Motor neuron (in vitro differentiated cells): ENCODE data around the gene BRI3. TPM values are rescaled to one million over a fixed set of nuclear protein-coding genes. Genes with fewer than 3 reads are reported as not detected.
"Not testable (repeated sequence)": the region's sequence is repeated elsewhere in the genome, so short reads cannot be mapped to it uniquely, and the experiment has no call there.

Source experiments
- ATAC-seq, 8 experiments: fragments of 200-7000 bp; cut with Tn5 transposase; replicated peaks in 6 of 8; 2 replicates each; pipeline ENCODE4 v1.8.0; 2021; ENCODE audit warnings: mild to moderate bottlenecking in 8 of 8, moderate library complexity in 8 of 8
- H3K27ac ChIP-seq, 2 donors: fragments of 250-450 bp; sonication (Bioruptor Pico); 2 replicates each; pipeline ENCODE4 v1.9.0; 2021; ENCODE audit warnings: antibody characterized with exemption in 2 of 2, mild to moderate bottlenecking in 2 of 2, moderate library complexity in 1 of 2
- H3K4me1 ChIP-seq, 2 donors: fragments of 250-450 bp; sonication (Bioruptor Pico); replicated peaks in 1 of 2; 2 replicates each; pipeline ENCODE4 v1.6.1; 2021; ENCODE audit warnings: antibody characterized with exemption in 2 of 2, mild to moderate bottlenecking in 2 of 2, moderate library complexity in 1 of 2
- H3K4me3 ChIP-seq, 5 donors: fragments of 250-450 bp; sonication (Bioruptor Pico); 2 replicates each; pipeline ENCODE4 v1.9.0; 2021; ENCODE audit warnings: antibody characterized with exemption in 5 of 5, mild to moderate bottlenecking in 5 of 5, moderate library complexity in 4 of 5
- WGBS, 10 experiments: fragments of 450-650 bp; shearing (Covaris generic); methylation state at CpG; one replicate each; pipeline ENCODE4 v1.0.0; 2022; 5-methylcytosine and 5-hydroxymethylcytosine counted together
- in situ Hi-C, 9 experiments: fragments of 400-800 bp; cut with MboI; loops; one replicate each; pipeline ENCODE4 v1.15.0; 2021; ENCODE audit warnings: low sequenced_read_pairs in 9 of 9, low pct_unique_long_range_greater_than_20kb in 2 of 9; ENCODE audit not compliant: unreplicated experiment in 9 of 9
- total RNA-seq, 8 experiments: library from RNA; unstranded; fragments of 300-600 nt; gene quantifications; 2 replicates each; pipeline versions ENCODE4 v1.2.3 to v1.2.4, GENCODE V29; 2022

Gene BRI3
- total RNA-seq, 8 experiments from 2014 or later = 48.7 to 99.2 (median 70.5) TPM

GRCh38 chr7:98309566-98309965, 28.1 kb downstream of the BRI3 start:
- Histone ChIP-seq H3K27ac (no peak overlapping the region), H3K4me1 (no peaks in the 10 kb centered on the region), H3K4me3 (no peak overlapping the region)
- ATAC-seq = no peak
- in situ Hi-C loops = loop anchor here in 3 of 9 experiments (25.0 kb wide), 2 partner anchors 103 to 528 kb away; partner anchors contain the start of gene BAIAP2L1 (in 1 of the 3)
- WGBS, 10 experiments = 85 to 100% (median 90%) methylated on average over 2 to 5 of the region's 8 CpGs; no CpG with 5 or more reads in 4 of the 10 experiments

DNA sequence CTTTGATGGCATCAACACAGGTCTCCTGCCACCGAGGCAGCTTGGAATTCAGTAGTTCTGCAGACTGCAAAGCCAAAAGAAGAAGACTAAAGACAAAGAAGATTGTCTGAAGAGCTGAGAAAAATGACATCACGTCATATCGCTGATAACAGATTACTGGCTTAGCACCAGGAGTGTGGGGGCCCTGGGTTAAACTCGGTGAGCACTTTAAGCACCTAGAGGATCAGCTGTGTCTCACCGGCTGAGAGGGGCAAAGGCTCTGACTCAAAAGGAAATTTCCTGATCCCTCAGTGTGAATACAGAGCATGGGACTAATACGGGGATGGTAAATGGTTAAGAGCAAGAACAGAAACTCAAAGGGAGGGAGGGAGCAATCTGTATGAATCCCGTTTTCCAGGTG, 30.7 kb downstream of the BRI3 start:
- in situ Hi-C loops = loop anchor here in 3 of 9 experiments (25.0 kb wide), 2 partner anchors 100 to 525 kb away; partner anchors contain the start of gene BAIAP2L1 (in 1 of the 3)

GRCh38 chr7:98314469-98314868, 33.0 kb downstream of the BRI3 start:
- peak in 1 of 8 experiments; percentile 37 for ATAC-seq
- Histone ChIP-seq H3K27ac (no peak overlapping the region), H3K4me3 (no peak overlapping the region), H3K4me1 (no peaks in the 10 kb centered on the region)
- in situ Hi-C loops = loop anchor here in 3 of 9 experiments (25.0 kb wide), 2 partner anchors 98 to 523 kb away; partner anchors contain the start of gene BAIAP2L1 (in 1 of the 3)
- 20 to 100% (median 83%) methylated on average over 1 to 8 of the region's 11 CpGs; no CpG with 5 or more reads in 2 of the 10 experiments for WGBS, 10 experiments

More for the DNA sequence above, 30.7 kb downstream of the BRI3 start:
- no peak for ATAC-seq
- H3K27ac ChIP-seq = no peak overlapping the region
- WGBS, 10 experiments = 41 to 96% (median 76%) methylated on average over 1 to 6 of the region's 7 CpGs; no CpG with 5 or more reads in 4 of the 10 experiments
- H3K4me1 ChIP-seq = no peaks in the 10 kb centered on the region
- no peak overlapping the region for H3K4me3 ChIP-seq

- H3K4me3 ChIP-seq = no peak overlapping the region
- H3K4me1 ChIP-seq = no peaks in the 10 kb centered on the region
- no peak for ATAC-seq
- no peak overlapping the region for H3K27ac ChIP-seq
- WGBS, 10 experiments = 8 to 100% (median 87%) methylated on average over 2 to 10 of the region's 13 CpGs
- in situ Hi-C loops = loop anchor here in 3 of 9 experiments (25.0 kb wide), 2 partner anchors 97 to 522 kb away; partner anchors contain the start of gene BAIAP2L1 (in 1 of the 3)
Observed at GRCh38 chr7:98315318-98315993, 34.0 kb downstream of the BRI3 start.

- H3K4me1 ChIP-seq, H3K4me3 ChIP-seq, ATAC-seq, H3K27ac ChIP-seq: not testable (repeated sequence)
- in situ Hi-C loops = loop anchor here in 3 of 9 experiments (25.0 kb wide), 2 partner anchors 96 to 521 kb away; partner anchors contain the start of gene BAIAP2L1 (in 1 of the 3)
- 20 to 100% (median 93%) methylated on average over 1 to 4 of the region's 4 CpGs; no CpG with 5 or more reads in 1 of the 10 experiments for WGBS, 10 experiments
Observed at GRCh38 chr7:98315994-98316527, 34.6 kb downstream of the BRI3 start.

GRCh38 chr7:98317366-98318040, 36.0 kb downstream of the BRI3 start:
- Histone ChIP-seq H3K4me3 (no peak overlapping the region), H3K27ac (no peak overlapping the region), H3K4me1 (no peaks in the 10 kb centered on the region)
- WGBS, 10 experiments = 27 to 100% (median 93%) methylated on average over 2 to 12 of the region's 14 CpGs; no CpG with 5 or more reads in 1 of the 10 experiments
- in situ Hi-C loops = loop anchor here in 3 of 9 experiments (25.0 kb wide), 2 partner anchors 95 to 520 kb away; partner anchors contain the start of gene BAIAP2L1 (in 1 of the 3)
- no peak for ATAC-seq

- no peaks in the 10 kb centered on the region for H3K4me1 ChIP-seq
- WGBS, 10 experiments = 91 to 100% (median 92%) methylated on average over 2 to 6 of the region's 9 CpGs; no CpG with 5 or more reads in 5 of the 10 experiments
- no peak overlapping the region for H3K27ac ChIP-seq
- no peak for ATAC-seq
- in situ Hi-C loops = loop anchor here in 3 of 9 experiments (25.0 kb wide), 2 partner anchors 93 to 518 kb away; partner anchors contain the start of gene BAIAP2L1 (in 1 of the 3)
- no peak overlapping the region for H3K4me3 ChIP-seq
Observed at GRCh38 chr7:98319176-98319575, 37.7 kb downstream of the BRI3 start.

- WGBS, 10 experiments = 60 to 100% (median 83%) methylated on average over 1 to 9 of the region's 10 CpGs; no CpG with 5 or more reads in 3 of the 10 experiments
Observed at GRCh38 chr7:98321301-98321700, 39.8 kb downstream of the BRI3 start.

GRCh38 chr7:98322331-98323270, 41.1 kb downstream of the BRI3 start:
- 0 to 91% (median 73%) methylated on average over 1 to 15 of the region's 24 CpGs; no CpG with 5 or more reads in 2 of the 10 experiments for WGBS, 10 experiments

More at GRCh38 chr7:98321301-98321700, 39.8 kb downstream of the BRI3 start:
- H3K4me3 ChIP-seq = no peak overlapping the region
- no peak for ATAC-seq
- in situ Hi-C loops = loop anchor here in 3 of 9 experiments (25.0 kb wide), 2 partner anchors 91 to 516 kb away; partner anchors contain the start of gene BAIAP2L1 (in 1 of the 3)
- H3K4me1 ChIP-seq = no peaks in the 10 kb centered on the region
- no peak overlapping the region for H3K27ac ChIP-seq

DNA sequence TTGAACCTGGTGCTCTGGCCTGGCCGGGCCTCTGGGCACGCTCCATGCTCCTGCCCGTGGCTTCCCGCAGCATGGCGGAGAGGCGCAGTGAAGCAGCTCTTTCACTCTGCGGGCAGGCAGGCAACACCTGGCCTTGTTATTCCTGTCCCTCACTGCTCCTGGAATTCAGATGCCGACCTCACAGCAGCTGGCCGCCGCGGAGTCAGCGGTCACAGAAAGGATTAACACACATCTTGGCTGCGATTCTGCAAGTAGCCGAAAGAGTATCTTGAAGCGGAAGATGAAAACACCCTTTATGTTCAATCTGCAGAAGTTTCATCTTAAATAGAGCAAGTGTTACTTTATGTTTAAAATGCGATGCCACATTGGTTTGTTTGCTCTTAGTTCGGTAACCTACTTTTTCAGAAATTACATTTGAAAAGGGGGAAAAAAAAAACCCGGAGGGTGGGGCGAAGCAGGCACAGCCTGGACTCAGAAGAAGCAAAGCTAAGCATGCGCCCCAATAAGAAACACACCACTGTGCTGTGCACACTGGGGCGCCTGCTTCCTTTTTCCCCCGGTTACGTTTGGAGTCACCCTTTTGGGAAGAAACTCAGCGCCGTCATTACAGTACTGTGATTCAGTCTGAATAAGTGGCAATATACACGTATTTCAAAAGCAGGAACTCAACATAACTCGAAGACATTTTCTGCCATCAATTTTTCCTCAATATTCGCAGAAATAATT, 42.3 kb downstream of the BRI3 start:
- ATAC-seq = no peak
- Histone ChIP-seq H3K4me1 (no peaks in the 10 kb centered on the region), H3K27ac (no peak overlapping the region), H3K4me3 (no peak overlapping the region)
- in situ Hi-C loops = loop anchor here in 3 of 9 experiments (25.0 kb wide), 2 partner anchors 89 to 514 kb away; partner anchors contain the start of gene BAIAP2L1 (in 1 of the 3)
- 28 to 68% (median 44%) methylated on average over 7 to 19 of the region's 28 CpGs; no CpG with 5 or more reads in 1 of the 10 experiments for WGBS, 10 experiments

More at GRCh38 chr7:98322331-98323270, 41.1 kb downstream of the BRI3 start:
- no peak overlapping the region for H3K4me3 ChIP-seq
- ATAC-seq = no peak
- H3K4me1 ChIP-seq = no peaks in the 10 kb centered on the region
- no peak overlapping the region for H3K27ac ChIP-seq
- in situ Hi-C loops = loop anchor here in 3 of 9 experiments (25.0 kb wide), 2 partner anchors 90 to 515 kb away; partner anchors contain the start of gene BAIAP2L1 (in 1 of the 3)

DNA sequence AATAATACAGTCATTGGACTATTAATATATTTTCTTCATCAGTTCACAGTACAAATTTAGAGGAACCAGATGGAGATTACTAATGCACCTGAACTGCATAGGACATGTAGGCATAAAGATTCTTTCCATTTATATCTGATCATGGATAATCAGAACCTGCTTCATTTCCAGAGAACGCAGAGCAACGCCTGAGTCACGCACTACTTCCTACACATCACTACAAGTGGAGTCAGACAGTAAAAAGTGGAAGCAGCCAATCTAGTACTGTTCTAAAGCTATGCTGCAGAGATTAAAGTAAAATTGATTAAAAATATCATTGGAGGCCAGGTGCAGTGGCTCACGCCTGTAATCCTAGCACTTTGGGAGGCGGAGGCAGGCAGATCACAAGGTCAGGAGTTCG, 43.3 kb downstream of the BRI3 start:
- H3K27ac ChIP-seq = no peak overlapping the region
- H3K4me1 ChIP-seq = no peaks in the 10 kb centered on the region
- WGBS, 10 experiments = 47 to 100% (median 94%) methylated on average over 1 to 6 of the region's 6 CpGs; no CpG with 5 or more reads in 2 of the 10 experiments
- in situ Hi-C loops = loop anchor here in 3 of 9 experiments (25.0 kb wide), 2 partner anchors 88 to 513 kb away; partner anchors contain the start of gene BAIAP2L1 (in 1 of the 3)
- ATAC-seq = no peak
- H3K4me3 ChIP-seq = no peak overlapping the region
